C4-2B (cell line): ENCODE data around the gene SH3RF3.

Experiments
- CTCF ChIP-seq: fragments of 450-650 bp; conservative IDR thresholded peaks from 2 replicates; pipeline ENCODE4 v1.5.1; 2017; ENCODE audit warnings: mild to moderate bottlenecking
- ZFX ChIP-seq: fragments of 450-650 bp; IDR thresholded peaks from 2 replicates; pipeline ENCODE4 v1.6.1; 2017

GRCh38 chr2:109087055-109087663 is 41.8 kb upstream of the SH3RF3 start:
- TF ChIP-seq CTCF (no peak), ZFX (no peak)
